Fibroblast of skin of scalp (primary cell): ENCODE results near the gene ATP2A1.
"Not testable (repeated sequence)": the region's sequence is repeated elsewhere in the genome, so short reads cannot be mapped to it uniquely, and the experiment has no call there.

Experiments
- DNase-seq: peaks from one replicate; pipeline ENCODE4 v3.0.0-alpha.2; 2013

Gene ATP2A1

DNA sequence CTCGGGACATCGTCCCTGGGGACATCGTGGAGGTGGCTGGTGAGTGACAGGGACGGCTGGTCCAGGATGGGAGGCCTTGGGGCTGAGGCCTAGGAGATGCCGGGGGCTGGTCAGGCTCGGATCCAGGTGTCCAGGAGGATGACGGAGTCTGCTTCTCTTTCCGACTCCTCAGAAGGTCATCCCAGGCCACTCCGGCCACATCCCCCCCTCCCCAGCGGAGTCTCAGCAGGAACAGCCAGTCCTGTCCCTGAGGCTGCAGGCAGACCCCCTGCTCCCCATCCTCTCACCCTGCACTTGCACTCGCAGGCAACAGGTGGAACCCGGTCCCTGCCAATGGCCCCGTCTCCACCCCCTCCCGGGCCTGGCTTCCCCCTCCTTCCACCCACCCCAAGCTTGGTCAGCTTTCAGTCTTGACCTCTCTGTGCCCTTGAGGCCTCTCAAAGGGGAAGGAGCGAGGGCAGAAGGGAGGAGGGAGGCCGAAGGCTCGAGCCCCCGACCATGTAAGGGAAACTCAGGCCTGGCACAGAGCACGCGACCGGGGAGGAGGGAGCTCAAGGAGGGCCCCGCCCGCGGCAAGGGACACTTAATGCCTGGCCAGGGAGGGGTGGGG lies 4.4 kb downstream of the ATP2A1 start:
- no peak for DNase-seq

DNA sequence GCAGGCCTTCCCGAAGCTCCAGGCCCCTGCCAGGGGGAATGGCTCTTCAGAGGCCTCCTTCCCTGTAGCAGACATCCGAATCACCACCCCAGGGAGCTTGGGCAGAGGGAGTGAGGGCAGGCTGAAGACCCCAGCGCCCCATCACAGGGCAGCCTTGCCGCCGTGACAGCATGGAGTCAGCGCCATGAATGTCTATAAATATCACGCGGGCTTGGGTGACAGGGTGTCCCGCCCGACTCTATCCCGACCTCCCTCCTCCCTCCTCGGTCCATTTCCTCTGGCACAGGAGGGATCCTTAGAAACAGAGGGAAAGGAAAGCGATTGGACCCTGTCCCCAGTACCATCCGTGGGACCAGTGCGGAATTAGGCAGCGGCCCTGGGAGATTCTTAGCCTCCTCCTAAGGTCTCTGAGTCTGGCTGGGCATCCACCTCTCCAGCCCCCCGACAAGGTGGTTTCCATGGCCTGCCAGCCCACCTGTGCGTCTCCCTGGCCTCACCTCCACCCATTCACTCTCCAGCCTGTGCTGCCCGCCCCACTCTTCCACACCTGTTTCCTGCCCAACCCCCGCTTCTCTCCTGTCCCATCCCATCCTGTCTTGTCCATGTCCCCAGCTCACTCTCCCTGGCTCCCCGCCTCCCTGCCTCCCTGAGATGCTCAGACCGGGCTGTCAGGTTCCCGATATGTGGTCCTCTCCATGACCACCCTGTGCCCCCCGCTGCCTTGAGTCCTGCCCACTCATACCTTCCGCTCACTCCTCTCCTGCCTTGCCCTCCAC lies 5.1 kb downstream of the ATP2A1 start:
- no peak for DNase-seq

DNA sequence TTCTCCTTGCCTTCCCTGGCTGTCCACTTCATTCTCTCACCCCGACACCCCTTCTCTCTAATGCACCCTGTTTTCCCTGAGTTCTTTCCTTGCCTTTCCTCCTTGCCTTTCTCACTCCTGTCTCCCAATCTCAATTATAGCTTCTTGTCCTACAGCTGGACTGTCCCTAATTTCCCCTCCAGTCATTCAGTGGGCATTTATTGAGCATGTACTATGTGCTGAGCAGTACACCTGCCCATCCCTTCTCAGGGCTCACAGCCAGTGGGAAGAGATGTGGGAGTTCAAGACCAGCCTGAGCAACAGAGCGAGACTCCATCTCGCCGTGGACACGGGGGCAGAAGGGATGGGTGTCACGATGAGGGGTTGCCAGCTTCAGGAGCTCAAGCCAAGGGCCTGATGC lies 5.8 kb downstream of the ATP2A1 start:
- DNase-seq: no peak

DNA sequence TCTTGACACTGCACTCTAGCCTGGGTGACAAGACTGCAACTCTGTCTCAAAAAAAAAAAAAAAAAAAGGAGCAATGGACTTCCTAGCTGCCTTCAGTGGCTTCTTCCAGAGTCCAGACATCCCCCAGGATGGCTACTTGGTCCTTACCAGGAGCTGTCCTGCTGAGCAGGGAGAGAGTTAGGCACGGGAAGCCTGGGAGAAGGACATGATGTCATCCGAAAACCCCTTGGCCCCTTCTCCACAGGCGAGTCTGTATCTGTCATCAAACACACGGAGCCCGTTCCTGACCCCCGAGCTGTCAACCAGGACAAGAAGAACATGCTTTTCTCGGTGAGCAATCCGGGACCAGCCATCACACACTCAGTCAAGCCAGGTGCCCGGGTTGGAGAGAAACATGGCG lies 8.7 kb downstream of the ATP2A1 start:
- DNase-seq: no peak

DNA sequence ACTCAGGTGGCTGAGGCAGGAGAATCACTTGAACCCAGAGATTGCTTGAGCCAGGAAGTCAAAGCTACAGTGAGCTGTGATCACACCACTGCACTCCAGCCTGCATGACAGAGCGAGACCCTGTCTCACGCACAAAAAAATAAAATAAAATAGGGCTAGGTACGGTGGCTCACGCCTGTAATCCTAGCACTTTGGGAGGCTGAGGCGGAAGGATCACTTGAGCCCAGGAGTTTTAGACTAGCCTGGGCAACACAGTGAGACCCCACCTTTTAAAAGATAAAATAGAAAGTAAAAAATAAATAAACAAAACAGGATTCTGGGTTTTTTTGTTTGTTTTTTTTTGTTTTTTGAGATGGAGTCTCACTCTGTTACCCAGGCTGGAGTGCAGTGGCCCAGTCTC lies 12.1 kb downstream of the ATP2A1 start:
- DNase-seq: not testable (repeated sequence)

DNA sequence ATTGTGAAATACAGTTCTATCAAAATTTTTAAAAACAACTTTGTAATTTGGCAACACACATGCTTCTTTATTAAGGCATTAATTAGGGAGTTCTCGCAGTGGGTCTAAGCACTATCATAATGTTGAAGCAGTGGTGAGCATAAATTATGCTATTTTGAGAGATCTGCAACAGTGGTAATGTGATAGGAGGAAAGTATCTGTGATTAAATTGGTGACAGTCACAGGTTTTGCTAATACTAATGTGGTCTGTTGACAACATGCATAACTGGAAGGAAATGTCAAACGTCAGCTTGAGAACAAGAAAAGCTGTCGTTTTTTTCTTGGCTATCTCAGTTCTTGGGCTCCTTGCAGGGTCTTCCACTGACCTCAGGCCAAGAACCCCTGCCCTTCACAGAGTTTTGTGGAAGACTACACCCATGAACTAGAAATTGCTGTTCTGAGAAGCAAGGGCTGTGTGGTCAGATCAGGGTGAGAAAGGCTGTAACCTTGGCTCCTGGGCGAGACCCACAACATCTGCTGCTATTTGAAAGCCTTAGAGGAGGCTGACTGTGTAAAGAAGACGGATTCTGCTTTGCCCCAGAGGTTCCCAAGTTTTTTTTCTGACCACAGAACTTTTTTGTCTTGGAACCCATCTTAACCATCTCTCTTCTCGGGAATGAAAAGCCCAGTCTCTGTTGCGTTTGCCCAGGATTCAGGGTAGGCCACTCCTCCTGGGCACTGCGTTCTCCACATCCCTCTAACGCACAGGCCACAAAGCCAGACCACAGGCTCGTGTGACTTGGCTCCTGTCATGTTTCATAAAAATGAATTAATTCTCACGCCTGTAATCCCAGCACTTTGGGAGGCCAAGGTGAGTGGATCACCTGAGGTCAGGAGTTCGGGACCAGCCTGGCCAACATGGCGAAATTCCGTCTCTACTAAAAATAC lies 13.9 kb downstream of the ATP2A1 start:
- DNase-seq: no peak

DNA sequence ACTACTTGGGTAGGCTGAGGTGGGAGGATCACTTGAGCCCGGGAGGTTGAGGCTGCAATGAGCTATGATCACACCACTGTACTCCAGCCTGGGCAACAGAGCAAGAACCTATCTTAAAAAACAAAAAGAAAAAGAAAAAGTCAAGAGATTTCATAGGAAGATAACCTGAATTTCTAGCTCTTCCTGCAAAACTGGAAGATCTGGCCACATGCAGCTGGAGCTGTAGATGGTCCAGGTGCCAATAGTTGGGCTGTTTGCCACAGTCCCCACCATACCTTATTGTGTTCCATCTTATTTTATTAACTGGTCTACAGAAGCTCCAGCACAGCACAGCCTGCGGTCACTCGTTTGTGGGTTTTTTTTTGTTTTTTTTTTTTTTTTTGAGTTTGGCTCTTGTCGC lies 15.0 kb downstream of the ATP2A1 start:
- DNase-seq: no peak

DNA sequence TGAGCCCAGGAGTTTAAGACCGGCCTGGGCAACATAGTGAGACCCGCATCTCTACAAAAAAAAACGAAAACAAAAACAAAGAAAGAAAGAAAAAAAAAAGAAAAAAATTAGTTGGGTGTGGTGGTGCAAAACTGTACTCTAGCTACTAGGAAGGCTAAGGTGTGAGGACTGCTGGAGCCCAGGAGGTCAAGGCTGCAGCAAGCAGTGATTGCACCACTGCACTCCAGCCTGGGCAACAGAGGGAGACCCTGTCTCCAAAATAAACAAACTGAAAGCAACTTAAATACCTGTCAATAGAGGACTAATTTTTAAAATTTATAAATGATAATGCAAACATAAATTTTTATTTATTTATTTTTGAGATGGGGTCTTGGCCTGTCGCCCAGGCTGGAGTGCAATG lies 17.3 kb downstream of the ATP2A1 start:
- no peak for DNase-seq

DNA sequence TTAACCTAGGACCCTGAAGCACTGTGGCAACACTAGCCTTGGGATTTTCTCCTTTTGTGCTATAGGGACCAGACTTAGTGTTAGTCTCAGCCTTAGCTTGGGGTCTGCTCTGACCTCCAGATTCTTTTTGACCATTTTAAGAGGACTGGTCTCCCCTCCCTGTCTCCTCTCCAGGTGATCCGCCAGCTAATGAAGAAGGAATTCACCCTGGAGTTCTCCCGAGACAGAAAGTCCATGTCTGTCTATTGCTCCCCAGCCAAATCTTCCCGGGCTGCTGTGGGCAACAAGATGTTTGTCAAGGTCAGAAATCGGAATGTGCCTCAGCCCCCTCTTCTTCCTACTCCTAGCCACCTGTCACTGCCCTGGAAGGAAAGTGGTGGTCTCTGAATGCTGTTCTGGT lies 19.5 kb downstream of the ATP2A1 start:
- DNase-seq: no peak

DNA sequence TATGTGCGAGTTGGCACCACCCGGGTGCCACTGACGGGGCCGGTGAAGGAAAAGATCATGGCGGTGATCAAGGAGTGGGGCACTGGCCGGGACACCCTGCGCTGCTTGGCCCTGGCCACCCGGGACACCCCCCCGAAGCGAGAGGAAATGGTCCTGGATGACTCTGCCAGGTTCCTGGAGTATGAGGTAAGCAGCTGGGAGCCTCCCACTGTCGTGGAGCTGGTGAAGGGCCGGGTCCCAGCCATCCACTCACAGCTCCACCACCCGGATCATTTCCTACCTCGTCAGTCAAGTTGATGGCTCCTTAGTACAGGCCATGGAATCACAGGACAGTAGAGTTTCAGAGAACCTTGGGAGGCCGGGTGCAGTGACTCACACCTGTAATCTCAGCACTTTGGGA lies 20.0 kb downstream of the ATP2A1 start:
- DNase-seq: no peak

DNA sequence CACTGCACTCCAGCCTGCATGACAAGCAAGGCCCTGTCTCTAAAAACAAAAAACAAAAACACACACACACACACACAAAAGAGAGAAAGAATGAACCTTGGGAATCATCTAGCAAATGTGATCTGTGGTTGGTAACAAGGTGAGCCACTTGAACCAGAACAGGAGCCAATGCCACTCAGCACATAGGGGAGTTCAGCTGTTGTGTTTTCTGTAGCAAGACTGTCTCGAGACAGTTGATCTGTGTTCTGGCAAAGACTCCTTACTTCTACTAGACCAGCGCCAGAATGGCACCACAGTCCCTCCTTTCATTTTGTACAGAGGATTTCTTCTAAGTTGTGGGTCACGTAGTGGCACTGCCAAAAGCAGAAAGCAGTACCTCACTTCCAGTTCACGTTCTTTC lies 20.7 kb downstream of the ATP2A1 start:
- DNase-seq: no peak

DNA sequence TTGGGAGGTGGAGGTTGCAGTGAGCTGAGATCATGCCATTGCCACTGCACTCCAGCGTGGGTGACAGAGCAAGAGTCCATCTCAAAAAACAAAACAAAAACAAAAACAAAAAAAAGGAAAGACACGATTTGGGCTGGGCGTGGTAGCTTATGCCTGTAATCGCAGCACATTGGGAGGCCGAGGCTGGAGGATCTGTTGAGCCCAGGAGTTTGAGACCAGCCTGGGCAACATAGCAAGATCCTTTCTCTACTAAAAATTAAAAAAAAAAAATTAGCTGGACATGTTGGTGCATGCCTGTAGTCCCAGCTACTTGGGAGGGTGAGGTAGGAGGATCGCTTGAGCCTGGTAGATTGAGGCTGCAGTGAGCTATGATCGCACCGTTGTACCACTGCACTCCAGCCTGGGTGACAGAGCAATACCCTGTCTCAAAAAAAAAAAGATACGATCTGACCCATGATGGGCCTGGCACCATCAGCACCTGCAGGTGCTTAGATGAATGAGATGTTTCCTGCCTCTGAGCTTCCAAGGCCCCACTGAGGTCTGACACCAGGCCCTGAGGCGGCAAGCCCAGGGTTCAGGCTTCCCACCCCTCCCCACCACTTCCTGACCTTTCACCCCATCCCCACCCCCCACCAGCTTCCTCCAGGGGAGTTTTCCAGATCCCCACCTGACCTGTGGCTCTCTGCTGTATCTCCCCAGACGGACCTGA lies 21.7 kb downstream of the ATP2A1 start:
- no peak for DNase-seq

DNA sequence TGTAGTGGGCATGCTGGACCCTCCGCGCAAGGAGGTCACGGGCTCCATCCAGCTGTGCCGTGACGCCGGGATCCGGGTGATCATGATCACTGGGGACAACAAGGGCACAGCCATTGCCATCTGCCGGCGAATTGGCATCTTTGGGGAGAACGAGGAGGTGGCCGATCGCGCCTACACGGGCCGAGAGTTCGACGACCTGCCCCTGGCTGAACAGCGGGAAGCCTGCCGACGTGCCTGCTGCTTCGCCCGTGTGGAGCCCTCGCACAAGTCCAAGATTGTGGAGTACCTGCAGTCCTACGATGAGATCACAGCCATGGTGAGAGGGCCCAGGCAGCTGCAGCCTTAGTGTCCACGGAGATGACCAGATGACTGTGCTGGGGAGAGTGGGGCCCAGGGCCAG lies 22.3 kb downstream of the ATP2A1 start:
- no peak for DNase-seq

DNA sequence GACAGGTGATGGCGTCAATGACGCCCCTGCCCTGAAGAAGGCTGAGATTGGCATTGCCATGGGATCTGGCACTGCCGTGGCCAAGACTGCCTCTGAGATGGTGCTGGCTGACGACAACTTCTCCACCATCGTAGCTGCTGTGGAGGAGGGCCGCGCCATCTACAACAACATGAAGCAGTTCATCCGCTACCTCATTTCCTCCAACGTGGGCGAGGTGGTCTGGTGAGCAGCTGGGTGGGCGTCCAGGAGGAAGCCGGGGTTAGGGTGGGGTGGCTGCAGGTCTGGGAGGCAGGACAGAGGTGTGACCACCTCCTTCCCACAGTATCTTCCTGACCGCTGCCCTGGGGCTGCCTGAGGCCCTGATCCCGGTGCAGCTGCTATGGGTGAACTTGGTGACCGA lies 23.6 kb downstream of the ATP2A1 start:
- no peak for DNase-seq

DNA sequence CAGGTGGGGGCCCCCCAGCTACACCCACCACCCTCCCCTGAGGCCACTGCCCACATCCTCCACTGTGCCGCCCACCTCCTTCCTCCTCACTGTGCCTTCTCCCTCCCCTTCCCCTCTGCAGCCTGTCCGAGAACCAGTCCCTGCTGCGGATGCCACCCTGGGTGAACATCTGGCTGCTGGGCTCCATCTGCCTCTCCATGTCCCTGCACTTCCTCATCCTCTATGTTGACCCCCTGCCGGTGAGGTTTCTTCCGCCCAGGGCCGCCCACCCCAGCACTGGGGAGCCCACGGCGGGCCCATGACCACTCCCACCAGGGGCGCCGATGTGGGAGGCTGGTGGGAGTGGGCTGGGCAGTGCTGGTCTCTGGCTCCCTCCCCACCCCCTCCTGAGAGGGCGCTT lies 24.6 kb downstream of the ATP2A1 start:
- no peak for DNase-seq

DNA sequence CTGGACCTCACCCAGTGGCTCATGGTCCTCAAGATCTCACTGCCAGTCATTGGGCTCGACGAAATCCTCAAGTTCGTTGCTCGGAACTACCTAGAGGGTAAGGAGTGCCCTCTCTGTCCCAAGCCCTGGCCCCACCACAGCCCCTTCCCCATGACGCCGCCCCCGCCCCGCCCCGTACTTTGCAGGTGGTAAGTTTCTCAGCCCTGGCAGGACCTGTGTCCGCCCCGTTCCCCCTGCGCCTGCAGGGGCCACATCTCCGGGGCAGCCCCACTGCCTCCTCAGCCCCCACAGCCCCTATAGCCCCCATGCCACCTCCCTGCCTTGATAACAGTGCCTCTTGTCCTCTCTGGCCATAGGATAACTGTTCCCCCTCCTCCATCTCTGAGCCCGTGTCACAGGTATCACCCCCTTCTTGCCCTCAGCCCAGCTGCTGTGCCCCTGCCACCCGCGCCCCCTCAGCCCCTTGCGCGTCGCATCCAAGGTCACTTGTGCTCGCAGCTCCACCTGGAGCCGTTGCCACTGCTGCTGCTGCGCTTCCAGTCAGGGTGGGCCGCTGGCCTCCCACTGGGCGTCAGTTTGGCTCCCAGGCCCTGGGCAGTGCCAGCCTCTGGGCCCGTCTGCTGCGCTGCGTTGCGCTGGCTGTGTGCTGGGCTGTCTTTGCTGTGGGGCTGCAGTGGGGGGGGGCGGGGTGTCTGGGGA lies 25.2 kb downstream of the ATP2A1 start:
- no peak for DNase-seq

DNA sequence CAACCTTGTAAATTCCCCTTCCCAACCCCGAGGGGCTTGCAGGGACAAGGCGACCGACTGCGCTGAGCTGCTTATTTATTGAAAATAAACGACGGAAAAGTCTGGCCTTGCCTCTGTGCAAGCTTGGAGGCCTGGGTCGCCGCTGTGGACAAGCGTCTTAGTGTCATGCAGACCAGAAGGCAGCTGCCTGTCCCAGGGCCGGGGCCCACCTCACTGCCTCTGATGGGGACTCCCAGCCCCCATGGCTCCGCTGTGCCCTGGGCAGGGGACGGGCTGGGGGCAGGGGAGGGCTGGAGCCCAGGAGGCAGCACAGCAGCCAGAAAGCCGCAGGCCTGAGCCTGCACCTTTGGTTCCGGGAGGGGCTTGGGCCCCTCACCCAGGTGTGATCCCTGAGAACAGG lies 26.1 kb downstream of the ATP2A1 start:
- no peak for DNase-seq

DNA sequence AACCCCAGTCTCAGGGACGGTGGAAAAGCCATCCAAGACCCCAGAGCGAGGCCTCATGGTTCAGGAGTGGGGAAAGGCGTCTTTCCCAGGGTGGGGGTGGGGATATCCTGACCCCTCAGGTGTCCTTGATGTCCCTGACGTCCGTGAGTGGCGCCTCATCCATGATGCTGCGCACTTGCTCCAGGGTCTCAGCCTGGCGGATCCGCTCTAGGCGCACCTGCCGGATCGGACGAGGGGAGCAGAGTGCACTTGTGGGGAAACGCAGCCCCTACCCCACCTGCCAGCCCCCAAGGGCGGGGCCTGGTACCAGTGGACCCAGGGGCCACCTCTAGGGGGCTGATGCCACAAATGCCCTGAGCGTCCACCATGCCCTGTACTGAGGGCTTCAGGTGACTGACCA lies 26.5 kb downstream of the ATP2A1 start:
- DNase-seq: no peak

DNA sequence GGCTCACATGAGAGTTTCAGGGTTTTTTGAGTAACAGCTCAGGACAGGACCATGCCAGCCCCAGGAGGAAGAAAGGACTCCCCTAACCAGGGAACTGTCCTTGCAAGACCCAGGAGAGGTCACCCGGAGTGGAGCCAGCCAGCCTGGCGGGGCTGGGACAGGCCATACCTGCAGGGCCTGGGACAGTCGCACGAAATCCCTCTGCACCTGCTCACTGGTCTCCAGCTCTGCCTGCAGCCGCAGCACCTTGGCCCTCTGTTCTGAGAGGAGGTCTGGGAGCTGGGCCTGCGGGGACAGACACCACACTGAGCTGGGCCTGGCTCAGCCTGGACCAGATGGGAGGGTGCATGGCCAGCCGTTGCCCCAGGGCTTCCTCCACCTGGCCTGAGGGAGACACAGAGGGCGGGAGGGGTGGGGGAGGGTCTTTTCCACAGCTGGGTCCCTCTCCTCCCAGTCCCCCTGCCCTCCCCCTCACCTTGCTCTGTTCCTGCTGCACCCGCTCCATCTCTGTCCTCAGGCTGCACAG lies 27.0 kb downstream of the ATP2A1 start:
- DNase-seq: no peak

DNA sequence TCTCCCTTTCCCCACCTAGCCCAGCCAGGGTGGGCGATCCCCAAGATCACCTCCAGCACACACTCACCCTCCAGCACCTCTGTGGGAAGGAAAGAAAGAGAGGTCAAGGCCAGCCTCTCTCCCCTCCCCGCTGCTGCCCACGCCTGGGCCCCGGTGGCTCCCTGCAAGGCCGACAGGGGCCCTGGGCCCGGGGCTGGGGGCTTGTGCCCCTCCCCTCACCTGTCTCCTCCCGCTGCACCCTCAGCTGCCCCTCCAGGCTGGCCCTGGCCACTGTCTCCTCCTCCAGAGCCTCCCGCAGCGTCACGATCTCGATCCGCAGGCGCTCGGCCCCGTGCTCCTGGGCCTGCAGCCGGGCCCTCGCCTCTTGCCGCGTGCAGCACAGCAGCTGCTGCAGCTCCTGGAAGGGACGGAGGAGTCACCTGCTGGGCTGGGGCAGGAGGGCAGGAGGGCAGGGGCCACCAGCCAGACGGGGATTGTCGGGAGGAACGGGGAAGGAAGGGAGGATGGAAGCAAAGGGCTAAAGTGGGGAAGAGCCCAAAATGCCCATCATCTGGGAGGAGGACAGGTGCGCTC lies 27.6 kb downstream of the ATP2A1 start:
- no peak for DNase-seq
